GM19328 (cell line): Measurements from ENCODE around the gene SPDYE2B.
"Not testable (repeated sequence)": the region's sequence is repeated elsewhere in the genome, so short reads cannot be mapped to it uniquely, and the experiment has no call there.

ENCODE experiments used
- ATAC-seq: cut with Tn5 transposase; IDR thresholded peaks from one replicate; pipeline ENCODE4 v1.9.1; 2021; ENCODE audit warnings: mild to moderate bottlenecking, moderate library complexity; ENCODE audit not compliant: unreplicated experiment

Gene SPDYE2B

GRCh38 chr7:102649924-102650323 lies at the start of gene SPDYE2B:
Gene SPDYE2B (plus strand): TSS chr7:102650319. CDS start chr7:102652349, 2,030 bp downstream.
- ATAC-seq = not testable (repeated sequence)

GRCh38 chr7:102602317-102602716 lies 47.8 kb upstream of the SPDYE2B start:
- ATAC-seq = not testable (repeated sequence)

GRCh38 chr7:102604431-102605145 lies 45.5 kb upstream of the SPDYE2B start:
- not testable (repeated sequence) for ATAC-seq

GRCh38 chr7:102606848-102607247 lies 43.3 kb upstream of the SPDYE2B start:
- ATAC-seq = not testable (repeated sequence)

GRCh38 chr7:102609734-102610133 lies 40.4 kb upstream of the SPDYE2B start:
- ATAC-seq = not testable (repeated sequence)

- ATAC-seq = not testable (repeated sequence)
Measured at GRCh38 chr7:102610441-102610840, 39.7 kb upstream of the SPDYE2B start.

GRCh38 chr7:102611013-102611674 lies 39.0 kb upstream of the SPDYE2B start:
- ATAC-seq = peak; percentile 35

GRCh38 chr7:102611675-102612325 lies 38.3 kb upstream of the SPDYE2B start:
- not testable (repeated sequence) for ATAC-seq

- ATAC-seq = peak; percentile 56
Measured at GRCh38 chr7:102613575-102614345, 36.4 kb upstream of the SPDYE2B start.

GRCh38 chr7:102614346-102614697 lies 35.8 kb upstream of the SPDYE2B start:
- peak; percentile 18 for ATAC-seq

- not testable (repeated sequence) for ATAC-seq
Measured at GRCh38 chr7:102614873-102615272, 35.2 kb upstream of the SPDYE2B start.

- not testable (repeated sequence) for ATAC-seq
Measured at GRCh38 chr7:102615930-102616329, 34.2 kb upstream of the SPDYE2B start.

- ATAC-seq = peak; percentile 79
Measured at GRCh38 chr7:102616507-102617125, 33.5 kb upstream of the SPDYE2B start, which contains the start of gene RASA4. Gene RASA4 (minus strand): TSS chr7:102616756. CDS start chr7:102616689, 67 bp downstream.

- ATAC-seq = not testable (repeated sequence)
Measured at GRCh38 chr7:102618122-102618521, 32.0 kb upstream of the SPDYE2B start.

- not testable (repeated sequence) for ATAC-seq
Measured at GRCh38 chr7:102627271-102627904, 22.7 kb upstream of the SPDYE2B start.

GRCh38 chr7:102630622-102631021 lies 19.5 kb upstream of the SPDYE2B start:
- not testable (repeated sequence) for ATAC-seq

GRCh38 chr7:102634299-102634698 lies 15.8 kb upstream of the SPDYE2B start:
- not testable (repeated sequence) for ATAC-seq

GRCh38 chr7:102635354-102635753 lies 14.8 kb upstream of the SPDYE2B start:
- not testable (repeated sequence) for ATAC-seq

GRCh38 chr7:102636956-102637355 lies 13.2 kb upstream of the SPDYE2B start:
- ATAC-seq = not testable (repeated sequence)

- ATAC-seq = not testable (repeated sequence)
Measured at GRCh38 chr7:102638848-102639247, 11.3 kb upstream of the SPDYE2B start.
